HK-2 (cell line): ENCODE data around the gene TP53I11.

Experiments
- DNase-seq: peaks from one replicate; pipeline ENCODE4 v3.0.0-alpha.2; 2018; ENCODE audit not compliant: unreplicated experiment

TP53I11 gene

DNA sequence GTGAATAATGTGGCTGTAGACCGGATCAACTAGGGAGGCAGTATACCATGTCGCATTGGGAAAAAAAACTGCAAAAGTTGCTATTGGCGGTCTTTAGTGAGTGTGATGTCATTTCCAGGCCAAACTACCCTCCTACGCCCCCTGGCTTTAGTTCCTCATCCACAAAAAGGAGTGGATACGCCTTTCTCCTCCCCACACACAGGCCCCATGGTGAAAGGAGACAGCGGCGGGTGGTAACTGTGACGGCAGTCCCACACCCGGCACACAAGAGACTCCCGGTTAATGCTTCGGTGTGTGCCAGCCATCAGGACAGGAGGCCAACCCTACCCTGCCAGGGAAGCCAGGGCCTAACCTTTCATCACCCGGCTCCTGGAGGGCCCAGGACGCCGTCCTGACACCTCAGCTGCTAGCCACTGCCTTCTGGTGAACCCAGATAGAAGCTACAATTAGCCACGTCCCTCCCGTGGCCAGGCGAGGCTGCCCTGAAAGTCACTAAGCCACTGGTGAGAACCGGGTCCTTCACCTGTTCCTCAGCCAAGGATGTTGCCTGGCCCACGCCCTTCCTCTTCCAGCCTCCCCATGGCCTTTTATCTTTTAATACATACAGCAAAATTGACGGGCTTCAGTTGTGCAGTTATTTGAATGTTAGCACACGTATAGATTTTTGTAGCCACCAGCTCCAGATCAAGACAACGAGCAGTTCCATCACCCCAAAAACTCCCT, 10.8 kb downstream of the TP53I11 start:
- no peak for DNase-seq

DNA sequence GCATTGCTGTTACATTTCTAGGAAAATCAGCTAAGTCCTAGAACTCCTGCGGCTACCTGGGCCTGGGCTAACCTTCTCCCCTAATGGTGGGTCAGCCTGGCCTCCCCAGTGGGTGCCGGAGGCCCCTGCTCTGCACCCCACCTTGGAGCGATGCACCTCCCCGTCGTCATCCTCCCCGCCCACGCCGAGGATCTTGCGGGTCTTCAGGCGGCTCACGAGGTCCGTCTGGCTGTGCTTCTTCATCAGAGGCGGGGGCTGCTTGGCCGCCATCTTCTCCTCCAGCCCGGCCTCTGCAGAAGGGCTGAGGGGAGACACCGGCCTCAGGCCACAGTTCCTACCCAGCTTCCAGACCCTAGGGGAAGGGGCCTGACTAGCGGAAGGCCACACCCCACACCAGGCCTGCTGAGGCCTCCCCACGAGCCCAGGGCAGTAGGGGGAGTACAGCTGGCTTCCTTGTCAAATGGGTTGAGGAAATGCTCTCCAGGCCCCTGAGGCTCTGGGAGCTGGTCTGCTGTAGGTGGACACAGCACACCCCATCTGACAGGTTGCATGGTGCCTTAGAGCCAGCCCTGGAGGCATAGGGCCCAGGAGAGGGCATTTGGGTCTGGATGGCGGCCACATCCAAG, 12.5 kb downstream of the TP53I11 start:
- no peak for DNase-seq

DNA sequence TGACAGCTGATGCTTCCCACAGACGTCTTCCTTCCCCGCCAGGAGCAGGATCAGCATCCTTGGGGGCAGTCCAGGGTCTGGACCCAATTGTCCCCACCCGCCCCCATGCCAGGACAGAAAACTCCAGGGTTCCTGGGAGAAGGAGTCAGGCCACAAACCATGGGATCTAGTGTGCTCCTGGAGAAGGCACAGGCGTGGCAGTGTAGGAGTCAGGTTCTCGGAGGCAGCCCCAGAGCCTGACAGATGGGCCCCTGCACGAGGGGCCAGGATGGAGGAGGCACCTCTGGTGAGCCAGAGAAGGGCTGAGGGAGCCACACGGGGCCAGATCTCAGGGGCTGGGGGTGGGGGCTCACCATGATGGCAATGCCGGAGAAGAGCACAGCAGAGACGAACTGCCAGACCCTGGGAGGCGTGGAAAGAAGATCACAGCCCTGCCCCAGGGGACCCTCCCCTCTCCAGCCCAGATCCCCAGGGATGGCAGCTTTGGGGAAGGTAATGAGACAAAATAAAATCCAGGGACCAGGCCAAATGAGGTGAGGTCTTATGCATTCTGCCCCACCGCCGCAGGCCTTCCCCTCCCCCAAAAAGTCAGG, 13.6 kb downstream of the TP53I11 start:
- no peak for DNase-seq

DNA sequence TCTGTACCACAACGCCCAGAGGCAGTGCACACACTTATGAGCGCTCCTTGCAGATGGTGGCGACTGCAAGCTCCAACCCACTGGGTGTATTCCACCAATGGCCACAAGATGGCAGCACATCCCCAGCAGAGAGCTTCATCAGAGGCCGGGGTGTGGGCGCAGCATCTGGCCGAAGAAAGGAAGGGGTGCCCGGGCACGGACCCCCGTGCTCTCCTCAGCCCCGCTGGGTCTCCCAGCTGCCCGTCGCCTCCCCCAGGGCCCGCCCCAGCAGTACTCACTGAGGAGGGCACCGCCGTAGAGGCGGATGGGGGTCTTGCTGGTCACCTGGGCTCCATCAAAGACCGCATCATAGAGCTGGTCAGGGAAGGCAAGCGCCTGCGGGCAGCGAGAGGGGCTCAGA, 14.2 kb downstream of the TP53I11 start:
- peak; percentile 78 for DNase-seq

DNA sequence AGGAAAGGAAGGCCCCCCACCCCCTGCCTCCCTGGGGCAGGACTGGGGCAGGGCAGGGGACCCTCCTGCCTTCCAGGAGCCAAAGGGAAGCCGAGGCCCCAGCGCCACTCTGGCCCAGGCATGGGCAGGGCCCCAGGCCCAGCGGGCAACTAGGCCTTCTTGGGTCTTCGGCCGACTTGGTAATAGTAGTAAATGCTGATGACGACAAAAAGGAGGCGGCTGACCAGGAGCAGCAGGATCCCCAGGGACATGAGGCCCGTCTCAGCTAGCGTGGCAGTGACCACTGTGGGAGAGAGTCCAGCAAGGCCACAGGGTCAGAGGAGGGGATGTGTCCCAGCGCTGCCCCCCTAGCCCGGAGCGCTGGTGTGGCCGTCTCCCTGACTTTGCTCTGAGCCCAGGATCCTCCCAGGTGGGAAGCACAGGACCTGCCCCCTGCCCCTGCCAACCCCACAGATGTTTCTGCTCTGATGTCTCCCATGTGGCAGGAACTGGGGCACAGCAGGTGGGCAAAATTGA, 15.9 kb downstream of the TP53I11 start:
- no peak for DNase-seq

DNA sequence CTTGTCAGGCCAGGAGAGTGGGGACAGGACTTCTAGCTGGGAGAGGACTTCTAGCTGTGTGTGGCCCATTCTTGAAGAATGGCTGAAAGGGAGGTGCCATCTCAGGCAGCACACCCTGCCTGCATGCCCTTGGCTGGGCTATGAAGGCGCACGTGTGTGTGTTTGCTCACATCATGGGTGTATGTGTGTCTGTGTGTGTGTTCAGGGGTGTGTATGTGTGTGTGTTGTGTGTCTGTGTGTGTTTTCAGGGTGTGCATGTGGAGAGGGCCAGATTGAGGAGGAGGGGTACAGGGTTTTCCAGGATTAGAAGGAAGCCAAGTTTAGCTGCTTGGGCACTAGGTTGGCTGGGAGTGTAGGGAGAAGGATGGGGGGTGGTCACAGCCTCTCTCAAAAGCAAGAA, 16.6 kb downstream of the TP53I11 start:
- DNase-seq, result no peak

DNA sequence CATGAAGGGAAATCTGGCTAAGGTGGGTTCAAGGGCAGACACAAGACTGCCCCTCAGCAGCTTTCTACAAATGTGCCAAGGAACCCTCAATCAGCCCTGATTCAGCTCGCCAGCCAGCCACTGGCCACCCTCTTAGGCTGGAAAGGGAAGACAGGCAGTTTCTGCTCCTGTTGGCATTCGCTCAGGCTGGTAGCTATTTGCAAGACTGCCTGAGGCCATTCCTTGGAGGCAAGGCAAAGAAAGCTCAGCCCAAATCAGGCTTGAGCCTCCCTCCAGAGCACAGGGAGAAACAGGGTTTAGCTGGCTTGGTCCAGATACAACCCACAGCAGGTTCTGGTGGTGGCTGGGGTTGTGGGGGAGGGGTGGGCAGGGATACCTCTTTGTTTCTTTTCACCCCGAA, 19.2 kb downstream of the TP53I11 start:
- no peak for DNase-seq

DNA sequence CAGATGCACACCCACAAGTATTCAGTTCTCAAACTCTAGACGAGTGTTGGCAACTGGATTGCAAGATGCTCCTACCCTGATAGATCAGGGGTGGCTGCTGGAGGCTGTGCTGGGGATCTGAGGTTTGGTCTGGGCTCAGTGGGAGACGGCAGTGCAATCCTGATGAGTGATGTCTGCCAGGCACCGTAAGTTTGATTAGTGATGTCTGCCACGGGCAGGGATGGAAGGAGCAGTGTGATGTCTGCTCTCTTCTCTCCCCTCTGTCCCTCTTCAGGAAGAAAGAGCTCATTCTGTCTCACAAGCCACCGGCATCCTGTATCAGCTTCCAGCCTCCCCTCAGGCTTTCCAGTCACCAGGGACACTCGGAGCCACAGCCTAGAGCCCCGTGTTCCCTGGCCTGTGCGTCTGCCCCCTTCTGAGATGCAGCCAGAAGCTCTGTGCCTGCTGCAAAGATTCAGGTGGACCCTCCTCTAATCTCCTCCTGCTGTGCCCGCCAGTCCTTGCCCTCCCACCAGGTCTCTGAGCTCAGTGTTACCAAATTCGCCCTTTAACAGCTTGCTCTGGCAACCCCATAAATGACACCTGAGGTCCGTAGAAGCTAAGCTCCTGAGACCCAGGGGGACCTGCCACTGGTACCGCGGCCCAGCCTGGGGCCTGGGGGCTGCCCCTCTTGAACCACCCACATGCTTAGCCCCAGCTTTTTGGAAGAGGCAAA, 19.9 kb downstream of the TP53I11 start:
- no peak for DNase-seq

DNA sequence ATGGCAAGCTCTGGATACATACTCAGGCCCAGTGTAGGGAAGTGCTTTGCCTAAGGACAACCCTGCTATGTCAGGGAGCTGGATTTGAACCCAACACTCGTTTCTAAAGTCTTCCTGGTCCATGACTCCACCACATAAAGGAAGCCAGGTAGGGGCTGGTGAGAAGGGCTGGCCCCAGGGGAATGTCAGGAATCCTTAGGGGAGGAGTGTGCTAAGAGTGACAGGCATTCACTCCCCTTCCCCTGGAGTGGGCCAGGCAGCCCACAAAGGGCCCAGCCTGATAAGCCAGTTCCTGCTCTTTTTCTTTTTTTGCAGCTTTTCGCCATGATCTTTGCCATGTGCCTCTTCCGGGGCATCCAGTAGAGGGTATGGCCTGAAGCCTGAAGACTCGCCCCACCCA, 21.9 kb downstream of the TP53I11 start:
- no peak for DNase-seq

DNA sequence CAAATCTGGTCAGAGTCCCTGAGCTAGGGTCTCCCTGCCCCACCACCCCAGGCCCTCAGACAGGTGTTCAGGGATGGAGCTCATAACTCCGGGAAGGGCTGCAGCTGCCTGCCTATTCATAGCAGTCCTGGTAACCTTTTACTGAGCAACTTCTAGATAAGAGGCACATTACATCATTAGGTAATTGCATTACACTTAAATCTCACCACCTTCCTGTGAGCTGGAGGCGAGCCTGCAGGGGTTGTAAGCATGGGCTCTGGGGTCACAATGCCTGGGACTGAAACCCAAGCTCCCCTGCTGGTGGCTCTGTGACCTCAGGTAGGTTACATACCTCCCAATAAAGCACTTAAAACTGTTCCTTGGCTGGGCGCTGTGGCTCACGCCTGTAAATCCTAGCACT, 22.5 kb downstream of the TP53I11 start:
- DNase-seq, result no peak

DNA sequence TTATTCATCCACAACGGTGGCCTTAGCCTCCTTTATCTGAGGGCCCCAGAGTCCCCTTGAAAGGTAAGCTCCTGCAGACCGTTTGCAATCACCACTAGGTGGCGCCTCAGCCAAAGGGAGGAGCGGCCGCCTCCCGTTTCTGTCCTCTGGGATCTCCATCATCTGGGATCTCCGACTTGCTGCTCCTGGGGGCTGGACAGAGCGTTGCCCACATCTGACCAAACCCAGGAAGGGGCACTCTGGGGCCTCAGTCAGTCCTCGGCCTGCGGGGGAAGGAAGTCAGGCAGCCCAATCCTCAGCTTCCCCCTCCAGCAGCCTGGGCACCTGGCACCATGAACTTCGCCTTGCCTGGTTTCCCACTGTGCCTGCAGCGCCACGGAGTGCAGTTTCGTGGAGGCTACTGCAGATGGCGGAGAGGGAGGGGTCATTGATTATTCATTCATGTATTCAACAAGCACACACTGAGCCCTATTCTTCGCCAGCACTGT, 23.5 kb downstream of the TP53I11 start:
- peak; percentile 64 for DNase-seq

DNA sequence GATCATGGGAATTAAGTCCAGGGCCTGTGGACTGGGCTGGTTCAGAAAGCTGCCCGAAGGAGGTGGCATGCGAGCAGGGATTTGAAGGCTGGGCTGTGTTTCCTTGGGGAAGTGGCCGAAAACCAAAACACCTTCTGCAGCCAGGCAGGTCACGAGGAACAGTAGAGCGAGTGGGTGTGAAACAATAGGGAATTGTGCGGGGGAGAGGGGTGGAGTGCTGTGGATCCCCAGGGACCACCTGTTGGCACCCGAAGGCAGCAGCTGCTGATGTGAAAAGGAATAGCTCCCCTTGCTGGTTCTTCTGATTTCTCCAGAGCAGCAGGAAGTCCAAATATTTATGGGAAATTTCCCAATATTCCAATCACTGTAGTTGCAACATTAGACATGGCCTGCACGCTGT, 24.6 kb downstream of the TP53I11 start:
- no peak for DNase-seq

DNA sequence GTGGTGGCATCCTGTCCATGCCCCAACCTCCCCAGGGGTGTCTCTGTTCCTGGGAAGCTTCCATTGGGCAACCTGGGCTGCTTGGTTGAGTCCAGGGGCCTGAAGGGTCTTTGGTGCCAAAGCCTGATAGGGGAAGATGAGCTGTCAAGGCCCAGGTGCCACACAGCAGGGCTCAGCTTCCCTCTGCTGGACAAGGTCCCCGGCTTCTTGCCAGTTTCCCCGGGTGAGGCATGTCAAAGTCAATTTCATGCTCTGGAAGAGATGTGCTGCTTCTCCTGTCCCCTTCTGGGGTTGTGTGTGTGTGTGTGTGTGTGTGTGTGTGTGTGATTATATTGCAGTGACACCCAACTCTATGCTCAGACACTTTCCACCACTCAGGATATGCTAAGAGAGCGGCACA, 26.9 kb downstream of the TP53I11 start:
- no peak for DNase-seq

DNA sequence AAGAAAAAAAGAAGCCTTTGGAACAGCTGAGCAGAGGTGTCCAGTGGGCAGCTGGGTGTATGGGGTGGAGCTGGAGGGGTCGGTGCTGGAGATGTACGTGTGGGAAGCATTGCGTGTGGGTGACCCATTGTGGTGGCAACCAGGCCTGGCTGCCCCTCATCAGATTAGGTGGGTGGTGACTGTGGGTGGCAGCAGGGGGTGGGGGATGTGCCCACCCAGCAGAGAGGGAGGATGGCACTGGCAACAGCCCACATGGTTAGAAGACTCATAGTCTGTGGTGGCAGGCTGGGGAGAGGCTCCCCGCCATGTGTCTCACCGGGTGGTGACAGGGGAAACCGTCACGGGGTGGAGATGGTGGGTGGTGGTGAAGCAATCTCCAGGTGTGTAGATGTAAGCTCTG, 27.6 kb downstream of the TP53I11 start:
- DNase-seq, result no peak

DNA sequence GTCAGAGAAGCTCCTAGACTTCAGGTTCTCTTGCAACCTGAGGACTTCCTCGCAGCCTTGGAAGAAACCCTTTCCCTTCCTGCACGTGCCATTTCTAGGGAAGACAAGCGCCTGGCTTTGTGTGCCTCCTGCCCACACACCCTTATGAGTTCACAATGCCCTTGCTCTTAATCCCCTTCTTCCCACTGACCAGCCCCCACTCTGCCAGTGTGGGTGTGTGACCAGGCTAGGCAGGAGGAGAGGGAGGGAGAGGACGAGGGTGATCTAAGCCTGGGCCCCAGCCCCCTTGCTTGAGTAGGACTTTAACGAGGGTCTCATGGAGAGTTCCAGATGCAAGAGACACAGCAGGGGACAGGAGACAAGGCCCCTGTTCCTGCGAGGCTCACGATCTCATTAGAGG, 30.2 kb downstream of the TP53I11 start:
- DNase-seq, result no peak

DNA sequence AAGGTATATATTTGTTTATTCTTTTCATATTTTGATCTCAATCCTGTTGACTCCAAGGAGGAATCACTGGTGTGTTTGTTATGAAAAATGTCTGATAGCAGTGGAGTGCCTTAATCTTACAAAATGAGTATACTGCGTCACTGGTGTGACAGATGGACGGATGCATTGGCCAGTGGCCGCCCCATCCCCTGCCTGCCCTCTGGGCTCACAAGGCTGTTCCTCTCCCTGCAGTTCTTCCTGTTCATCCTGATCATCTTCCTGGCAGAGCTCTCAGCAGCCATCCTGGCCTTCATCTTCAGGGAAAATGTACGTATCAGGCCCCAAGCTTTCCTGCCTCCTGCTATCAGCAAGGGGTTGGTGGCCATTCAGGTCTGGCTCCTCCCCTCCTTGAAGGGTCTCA, 32.9 kb downstream of the TP53I11 start:
- no peak for DNase-seq

DNA sequence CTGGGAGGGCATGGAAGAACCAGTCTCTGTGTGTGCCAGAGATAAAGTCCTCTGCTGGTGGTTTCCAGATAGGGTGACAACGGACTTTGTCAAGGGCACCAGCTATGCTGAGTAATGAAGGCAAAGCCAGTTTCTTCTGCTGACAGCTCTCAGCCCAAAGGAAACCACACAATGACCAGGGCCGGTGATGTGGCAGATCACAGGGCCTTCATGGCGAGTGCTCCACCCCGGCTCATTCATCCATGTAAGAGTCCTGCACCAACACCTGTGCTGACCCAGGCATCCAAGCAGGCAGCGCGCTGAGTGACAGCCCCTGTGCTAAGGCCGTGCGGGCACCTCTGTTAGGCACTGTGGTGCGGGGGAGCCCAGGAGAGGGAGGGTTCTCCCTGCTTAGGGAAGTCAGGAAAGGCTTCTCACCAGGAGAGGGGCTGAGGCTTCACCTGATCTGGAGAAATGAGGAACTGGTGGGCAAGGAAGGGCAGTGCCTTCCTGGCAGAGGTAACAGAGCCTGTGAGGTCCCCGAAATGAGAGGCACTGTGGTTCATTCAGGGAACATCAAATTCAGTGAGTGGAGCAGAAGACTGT, 33.8 kb downstream of the TP53I11 start:
- DNase-seq, result no peak

DNA sequence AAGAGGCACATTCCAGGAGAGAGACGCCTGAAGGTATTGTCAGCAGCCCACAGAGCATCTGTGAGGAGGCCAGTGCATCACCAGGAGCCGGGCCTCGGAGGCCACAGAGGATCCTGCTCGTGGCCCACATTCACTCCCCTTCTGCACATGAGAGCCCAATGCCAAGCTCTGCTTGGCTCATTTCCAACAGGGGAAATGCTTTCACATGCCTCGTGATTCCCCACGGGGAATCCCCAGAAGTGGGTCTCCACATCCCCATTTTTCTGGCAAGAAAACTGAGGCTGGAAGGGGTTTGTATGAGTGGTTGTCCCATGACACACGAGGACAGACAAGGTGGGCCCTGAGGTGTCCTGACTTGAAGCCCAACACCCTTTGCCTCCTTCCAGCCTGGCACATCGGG, 34.4 kb downstream of the TP53I11 start:
- no peak for DNase-seq

DNA sequence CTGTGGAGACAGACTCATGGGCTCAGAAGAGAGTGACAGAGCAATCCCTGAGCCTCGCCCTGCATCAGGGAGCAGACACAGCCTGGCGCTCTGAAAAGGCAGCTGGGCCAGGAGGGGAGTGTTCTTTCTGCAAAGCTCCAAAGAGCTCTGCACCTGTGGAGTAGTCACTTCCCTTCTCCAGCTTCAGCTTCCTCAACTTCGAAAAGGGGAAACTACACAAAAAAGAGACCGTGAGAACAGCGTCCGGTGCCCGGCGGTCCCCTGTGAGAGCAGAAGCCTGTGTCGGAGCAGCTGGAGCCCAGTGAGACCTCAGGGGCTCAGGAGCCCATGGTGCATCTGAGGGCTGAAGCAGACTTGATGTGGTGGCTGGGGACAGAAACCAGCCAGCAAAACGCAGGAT, 35.1 kb downstream of the TP53I11 start:
- DNase-seq, result no peak

DNA sequence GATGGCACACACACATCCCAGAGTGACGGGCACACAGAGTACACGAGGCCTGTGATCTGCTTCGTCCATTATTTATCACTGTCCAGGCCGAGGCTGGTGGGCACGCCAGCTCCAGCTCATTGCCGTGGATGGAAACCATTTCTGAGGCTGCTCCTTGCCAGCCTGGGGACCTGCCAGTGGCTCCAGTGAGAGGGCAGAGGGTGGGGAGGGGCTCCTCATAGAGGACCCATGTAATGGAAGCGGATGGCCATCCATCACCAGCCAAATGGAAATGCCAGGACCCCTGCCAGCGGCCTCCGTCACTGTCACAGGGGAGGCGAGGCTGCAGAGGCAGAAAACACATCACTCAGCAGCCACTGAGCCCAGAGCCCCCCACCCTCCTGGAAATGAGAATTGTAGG, 35.7 kb downstream of the TP53I11 start:
- no peak for DNase-seq

DNA sequence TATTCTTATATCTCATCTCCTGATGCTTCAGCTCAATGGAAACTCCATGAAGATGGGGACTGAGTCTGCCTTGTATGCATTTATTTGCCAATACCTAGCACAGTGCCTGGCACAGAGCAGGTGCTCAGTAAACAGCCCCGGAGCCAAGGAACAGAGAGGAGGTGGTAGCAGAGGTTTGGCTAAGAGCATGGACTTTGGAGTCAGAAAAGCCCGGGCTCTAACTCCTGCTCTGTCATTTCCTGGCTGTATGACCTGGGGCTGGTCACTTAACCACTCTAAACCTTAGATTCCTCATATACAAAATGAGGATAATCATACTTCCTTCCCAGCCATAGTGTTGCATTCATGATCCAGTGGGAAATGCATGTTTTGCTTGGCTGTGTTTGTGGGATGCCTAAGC, 36.6 kb downstream of the TP53I11 start:
- no peak for DNase-seq

DNA sequence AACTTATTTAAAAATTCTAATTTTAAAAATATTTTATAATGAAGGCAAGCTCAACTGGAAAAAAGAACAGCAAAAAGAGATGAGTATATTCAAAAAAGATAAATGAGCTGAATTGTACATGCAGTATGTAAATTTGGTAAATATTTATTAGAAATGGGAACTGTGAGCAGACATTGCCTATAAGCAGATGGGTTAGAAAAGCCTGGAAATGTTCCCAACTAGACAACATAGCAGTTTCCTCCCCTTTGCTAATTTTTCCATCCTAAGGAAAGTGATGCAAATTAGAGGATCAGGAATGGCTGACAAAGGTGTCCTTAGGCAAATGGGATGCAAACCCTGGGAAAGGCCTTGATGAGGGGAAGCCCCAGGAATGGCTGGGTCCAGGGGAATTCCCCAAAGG, 37.2 kb downstream of the TP53I11 start:
- no peak for DNase-seq
